LNCAP (cell line): ENCODE results near the gene SLC51B.

ENCODE experiments used
- TF ChIP-seq, protein P1 (sequence below): fragments of 450-650 bp; IDR thresholded peaks from 2 replicates; pipeline ENCODE4 v1.5.1; 2017; ENCODE audit warnings: mild to moderate bottlenecking

SLC51B gene

DNA sequence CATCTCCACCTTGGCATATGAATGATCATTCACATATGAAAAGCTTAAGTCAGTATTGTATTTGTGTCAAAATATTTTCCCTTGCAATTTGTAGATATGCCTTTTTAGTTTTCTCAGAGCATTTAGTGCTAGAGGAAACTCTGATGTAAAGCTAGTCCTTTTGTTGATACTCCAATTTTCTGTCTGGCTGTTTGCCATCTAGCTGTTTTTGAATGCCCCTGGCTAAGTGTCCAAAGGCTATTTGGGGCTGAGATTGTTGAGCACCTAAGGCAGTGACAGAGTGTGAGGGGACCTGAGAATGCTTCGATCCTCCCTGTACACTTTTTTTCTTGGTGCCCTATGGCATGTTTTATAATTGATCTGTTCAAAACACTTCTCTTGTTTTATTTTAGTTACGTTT is 3.1 kb downstream of the SLC51B start:
- TF ChIP-seq, protein P1, sequence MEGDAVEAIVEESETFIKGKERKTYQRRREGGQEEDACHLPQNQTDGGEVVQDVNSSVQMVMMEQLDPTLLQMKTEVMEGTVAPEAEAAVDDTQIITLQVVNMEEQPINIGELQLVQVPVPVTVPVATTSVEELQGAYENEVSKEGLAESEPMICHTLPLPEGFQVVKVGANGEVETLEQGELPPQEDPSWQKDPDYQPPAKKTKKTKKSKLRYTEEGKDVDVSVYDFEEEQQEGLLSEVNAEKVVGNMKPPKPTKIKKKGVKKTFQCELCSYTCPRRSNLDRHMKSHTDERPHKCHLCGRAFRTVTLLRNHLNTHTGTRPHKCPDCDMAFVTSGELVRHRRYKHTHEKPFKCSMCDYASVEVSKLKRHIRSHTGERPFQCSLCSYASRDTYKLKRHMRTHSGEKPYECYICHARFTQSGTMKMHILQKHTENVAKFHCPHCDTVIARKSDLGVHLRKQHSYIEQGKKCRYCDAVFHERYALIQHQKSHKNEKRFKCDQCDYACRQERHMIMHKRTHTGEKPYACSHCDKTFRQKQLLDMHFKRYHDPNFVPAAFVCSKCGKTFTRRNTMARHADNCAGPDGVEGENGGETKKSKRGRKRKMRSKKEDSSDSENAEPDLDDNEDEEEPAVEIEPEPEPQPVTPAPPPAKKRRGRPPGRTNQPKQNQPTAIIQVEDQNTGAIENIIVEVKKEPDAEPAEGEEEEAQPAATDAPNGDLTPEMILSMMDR, result no peak

- TF ChIP-seq, protein P1, result no peak
These were observed 4.2 kb downstream of the SLC51B start for GRCh38 chr15:65049418-65049840.

GRCh38 chr15:65050270-65050669 is 5.1 kb downstream of the SLC51B start:
- TF ChIP-seq, protein P1, result no peak

DNA sequence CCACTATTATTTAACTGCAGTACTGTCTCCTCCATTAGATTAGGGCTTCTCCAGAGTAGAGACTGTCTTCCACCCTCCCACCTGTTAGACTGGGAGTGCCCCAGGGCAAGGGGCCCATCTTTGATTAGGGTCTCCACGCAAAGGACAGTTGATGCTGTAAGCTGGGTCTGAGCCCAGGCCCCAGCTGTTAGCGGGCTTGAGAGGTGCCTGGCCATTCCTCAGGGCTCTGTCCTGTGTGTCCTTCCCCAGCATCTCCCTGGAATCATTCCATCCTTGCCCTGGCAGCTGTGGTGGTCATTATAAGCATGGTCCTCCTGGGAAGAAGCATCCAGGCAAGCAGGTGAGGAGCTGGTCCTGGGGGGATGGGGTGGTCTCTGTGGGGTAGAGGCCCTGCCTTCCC is 6.1 kb downstream of the SLC51B start:
- TF ChIP-seq, protein P1, result no peak

DNA sequence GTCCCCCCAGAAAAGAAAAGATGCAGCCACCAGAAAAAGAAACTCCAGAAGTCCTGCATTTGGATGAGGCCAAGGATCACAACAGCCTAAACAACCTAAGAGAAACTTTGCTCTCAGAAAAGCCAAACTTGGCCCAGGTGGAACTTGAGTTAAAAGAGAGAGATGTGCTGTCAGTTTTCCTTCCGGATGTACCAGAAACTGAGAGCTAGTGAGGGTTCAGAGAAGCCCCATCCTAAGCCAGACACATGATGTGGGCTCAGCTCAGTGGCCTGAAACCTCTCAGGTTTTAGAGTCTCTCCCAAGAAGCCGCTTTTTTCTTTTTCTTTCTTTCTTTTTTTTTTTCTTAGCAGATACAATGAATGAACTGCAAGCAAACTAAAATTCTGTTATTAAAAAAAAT is 7.8 kb downstream of the SLC51B start:
- TF ChIP-seq, protein P1, result no peak

DNA sequence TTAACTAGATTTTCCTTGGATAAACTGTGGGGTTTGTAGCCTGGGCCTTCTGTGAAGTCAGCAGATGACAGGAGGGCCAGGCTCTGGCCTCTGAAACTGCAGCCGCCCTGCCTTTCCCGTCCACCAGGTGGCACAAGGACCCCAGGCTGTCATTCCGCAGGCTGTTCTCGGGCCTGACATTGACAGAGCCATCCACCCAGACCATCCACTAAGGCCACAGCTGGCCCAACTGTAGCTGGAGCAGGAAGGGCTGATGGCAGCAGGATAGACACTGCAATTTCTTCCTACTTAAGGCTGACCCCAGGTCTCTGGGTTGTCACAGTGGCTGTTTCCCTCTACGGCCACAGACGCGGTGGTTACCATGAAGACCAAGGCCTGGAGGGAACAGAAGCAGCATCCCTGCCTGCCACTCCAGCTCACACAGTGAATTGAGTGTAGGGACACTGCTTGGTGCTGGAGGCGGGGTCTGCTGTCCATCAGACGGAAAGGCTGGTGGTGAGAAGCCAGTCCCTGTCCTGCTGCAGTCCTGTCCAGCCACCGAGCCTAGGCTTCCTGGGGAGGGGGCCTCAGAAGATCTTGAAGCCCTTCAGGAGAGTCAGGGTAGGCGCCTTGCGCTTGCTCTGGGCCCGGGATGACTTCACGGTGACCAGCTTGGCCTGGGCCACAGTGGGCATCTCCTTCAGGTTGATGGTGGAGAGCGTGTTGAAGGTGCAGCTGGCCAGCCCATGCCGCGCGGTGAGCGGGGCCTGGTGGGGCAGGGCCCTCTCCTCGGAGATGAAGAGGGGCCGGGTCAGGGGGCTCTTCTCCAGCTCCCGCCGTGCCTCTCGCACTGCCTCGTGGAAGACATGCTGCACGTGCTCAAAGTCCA is 9.4 kb downstream of the SLC51B start:
- TF ChIP-seq, protein P1, result peak; percentile 87

DNA sequence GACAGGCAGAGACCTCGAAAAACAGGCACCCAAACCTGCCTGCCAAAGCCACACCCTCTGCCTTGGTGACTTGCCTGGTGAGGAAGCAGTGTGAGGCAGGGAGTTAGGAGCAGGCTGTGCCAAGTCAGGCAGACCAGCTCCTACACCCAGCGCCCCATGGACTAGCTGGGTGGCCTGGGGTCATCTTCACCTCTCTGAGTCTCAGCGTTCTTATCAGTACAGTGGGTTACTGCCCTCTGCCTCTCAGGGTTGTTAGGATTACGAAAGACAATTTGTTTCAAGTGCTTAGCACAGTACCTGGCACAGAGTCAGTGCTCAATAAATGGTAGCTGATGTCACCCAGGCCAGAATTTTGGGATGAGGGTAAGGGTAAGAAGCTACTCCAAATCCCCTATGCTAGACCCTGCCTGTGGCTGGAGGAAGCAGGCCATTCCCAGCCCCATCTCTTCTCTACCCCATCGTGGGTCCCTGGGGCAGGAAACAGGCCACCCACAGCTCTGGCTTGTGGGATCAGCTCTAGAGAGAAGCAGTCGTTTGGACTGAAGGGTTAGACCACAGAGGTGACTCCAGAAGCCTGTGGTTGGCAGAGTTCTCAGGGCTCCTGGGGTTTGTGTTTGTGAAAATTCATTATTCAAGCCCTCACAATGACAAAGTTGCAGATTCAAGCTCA is 10.1 kb downstream of the SLC51B start:
- TF ChIP-seq, protein P1, result no peak
